ENCODE measurements around the gene KCNJ14. TPM values are rescaled to one million over a fixed set of nuclear protein-coding genes. Genes with fewer than 3 reads are reported as not detected.

The KCNJ14 gene
- total and polyA plus RNA-seq, 2 experiments from 2014 or later = 0.48 to 0.97 TPM

DNA sequence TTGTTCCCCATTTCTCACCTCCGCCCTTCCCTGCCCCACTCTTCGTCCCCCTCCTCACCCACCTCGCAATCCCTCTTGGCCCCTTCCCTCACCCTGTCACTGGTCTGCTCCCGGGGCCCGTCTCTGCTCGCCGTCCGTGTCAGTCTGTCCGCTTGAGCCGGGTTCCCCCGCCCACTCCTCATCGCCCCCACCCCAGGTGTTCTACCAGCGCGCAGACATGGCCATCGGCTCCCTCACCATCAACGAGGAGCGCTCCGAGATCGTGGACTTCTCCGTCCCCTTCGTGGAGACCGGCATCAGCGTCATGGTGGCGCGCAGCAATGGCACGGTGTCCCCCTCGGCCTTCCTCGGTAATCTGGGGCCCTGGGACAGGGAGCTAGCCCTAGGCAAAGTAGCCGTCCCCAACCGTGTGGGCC, 39.6 kb upstream of the KCNJ14 start:
- in situ Hi-C loops (cut with MboI) = no loop called here
- Histone ChIP-seq H3K9ac (no peak overlapping the region), H3K9me3 (ENCODE audit: low read depth) (no peaks in the 10 kb centered on the region), H3K27me3 (replicated peaks; ENCODE audit: insufficient read depth) (no peaks in the 10 kb centered on the region), H3K36me3 (ENCODE audit: low read depth) (no peaks in the 10 kb centered on the region), H3K79me2 (ENCODE audit: insufficient read depth) (no peaks in the 10 kb centered on the region), H3F3A (ENCODE audit: insufficient read depth) (no peaks in the 10 kb centered on the region), H3K9me2 (ENCODE audit: insufficient read depth) (no peaks in the 10 kb centered on the region), H2AFZ (no peak overlapping the region), H3K27ac (no peak overlapping the region), H3K4me1 (ENCODE audit: insufficient read depth) (peaks cover 10% of the 10 kb centered on the region; the same call in 1 of the 2 replicates), H3K4me3 (no peak overlapping the region), H3K4me2 (ENCODE audit: unreplicated experiment) (no peak overlapping the region), H4K20me1 (ENCODE audit: insufficient read depth) (no peaks in the 10 kb centered on the region)
- WGBS, 2 experiments (ENCODE audit: low coverage in 1 of 2, low lambda C conversion rate in 2 of 2, missing lambda C conversion rate in 2 of 2) = 76 to 88% methylated on average over 14 to 30 of the region's 30 CpGs
- no peak for TF ChIP-seq EZH2 (IDR thresholded peaks at IDR 0.05; ENCODE audit: insufficient read depth, poor library complexity, severe bottlenecking)
- TF ChIP-seq EZH2phosphoT487 (IDR thresholded peaks at IDR 0.05; ENCODE audit: insufficient read depth, low read depth) = no peak
- no peak for DNase-seq

DNA sequence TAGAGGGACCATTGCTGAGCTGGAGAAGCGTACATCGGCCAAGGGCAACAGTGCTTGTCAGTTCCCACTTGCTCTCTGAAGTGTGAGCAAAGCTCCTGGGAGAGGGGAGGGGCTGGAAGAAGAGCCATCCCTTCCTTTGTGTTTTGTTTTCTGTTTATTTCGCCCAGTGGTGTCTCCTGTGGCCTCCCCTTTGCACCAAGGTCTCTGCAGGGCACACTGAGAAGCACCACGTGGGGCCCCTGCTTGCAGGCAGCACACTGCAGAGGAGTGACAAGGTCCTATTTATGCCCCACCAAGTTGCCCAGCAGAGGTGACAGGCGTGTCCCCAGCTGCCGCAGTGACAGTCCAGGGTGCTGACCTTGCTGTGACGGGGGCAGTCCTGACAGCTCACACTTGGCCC, 38.0 kb upstream of the KCNJ14 start:
- Histone ChIP-seq H3K4me1 (ENCODE audit: insufficient read depth) (peaks cover 10% of the 10 kb centered on the region; the same call in 1 of the 2 replicates), H3F3A (ENCODE audit: insufficient read depth) (no peaks in the 10 kb centered on the region), H3K4me3 (no peak overlapping the region), H3K9ac (no peak overlapping the region), H4K20me1 (ENCODE audit: insufficient read depth) (no peaks in the 10 kb centered on the region), H2AFZ (no peak overlapping the region), H3K9me3 (ENCODE audit: low read depth) (no peaks in the 10 kb centered on the region), H3K27me3 (replicated peaks; ENCODE audit: insufficient read depth) (no peaks in the 10 kb centered on the region), H3K36me3 (ENCODE audit: low read depth) (no peaks in the 10 kb centered on the region), H3K27ac (no peak overlapping the region), H3K79me2 (ENCODE audit: insufficient read depth) (no peaks in the 10 kb centered on the region), H3K4me2 (ENCODE audit: unreplicated experiment) (no peak overlapping the region), H3K9me2 (ENCODE audit: insufficient read depth) (no peaks in the 10 kb centered on the region)
- no peak for TF ChIP-seq EZH2phosphoT487 (IDR thresholded peaks at IDR 0.05; ENCODE audit: insufficient read depth, low read depth)
- TF ChIP-seq EZH2 (IDR thresholded peaks at IDR 0.05; ENCODE audit: insufficient read depth, poor library complexity, severe bottlenecking) = no peak
- WGBS, 2 experiments (ENCODE audit: low coverage in 1 of 2, low lambda C conversion rate in 2 of 2, missing lambda C conversion rate in 2 of 2) = 88 to 89% methylated on average over 7 of the region's 7 CpGs
- in situ Hi-C loops (cut with MboI) = no loop called here
- no peak for DNase-seq

DNA sequence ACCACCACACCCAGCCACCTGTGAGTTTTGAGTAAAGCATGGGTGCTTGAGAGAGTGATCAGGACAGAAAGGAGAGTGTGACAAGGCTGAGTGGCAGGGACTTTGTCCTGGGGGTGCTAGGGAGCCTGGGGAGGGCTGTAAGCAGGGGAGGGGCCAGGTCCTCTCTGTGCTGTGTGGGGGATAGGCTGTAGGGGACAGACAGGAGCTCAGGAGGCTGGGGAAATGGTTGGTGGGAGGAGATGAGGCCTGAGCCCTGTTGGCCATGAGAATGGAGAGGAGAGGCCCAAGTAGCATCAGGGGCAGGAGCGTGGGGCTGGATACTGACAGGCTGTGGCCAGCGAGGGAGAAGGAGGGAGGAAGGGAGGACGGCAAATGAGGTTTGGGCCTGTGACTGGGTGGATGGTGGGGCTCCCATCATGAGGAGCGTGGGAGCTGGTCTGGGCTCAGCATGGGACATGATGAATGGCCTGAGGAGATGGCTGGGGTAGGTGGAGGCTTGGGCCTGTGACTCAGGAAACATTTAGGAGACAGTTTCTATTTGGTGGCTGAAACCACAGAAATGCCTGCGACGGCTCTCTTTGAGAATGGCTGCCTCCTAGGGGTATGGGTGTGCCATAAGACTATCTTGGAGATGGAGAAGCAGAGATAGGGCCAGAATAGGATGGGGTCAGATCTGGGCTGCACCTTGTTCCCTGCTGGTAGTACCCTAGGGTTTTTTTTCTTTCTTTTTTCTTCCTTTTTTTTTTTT, 36.9 kb upstream of the KCNJ14 start:
- Histone ChIP-seq H3K4me3 (no peak overlapping the region), H3K4me2 (ENCODE audit: unreplicated experiment) (no peak overlapping the region), H3K27ac (no peak overlapping the region), H3K9ac (no peak overlapping the region), H3K27me3 (replicated peaks; ENCODE audit: insufficient read depth) (no peaks in the 10 kb centered on the region), H3F3A (ENCODE audit: insufficient read depth) (no peaks in the 10 kb centered on the region), H3K9me2 (ENCODE audit: insufficient read depth) (no peaks in the 10 kb centered on the region), H2AFZ (no peak overlapping the region; the same call in 1 of the 2 replicates), H3K36me3 (ENCODE audit: low read depth) (no peaks in the 10 kb centered on the region), H3K79me2 (ENCODE audit: insufficient read depth) (no peaks in the 10 kb centered on the region), H3K4me1 (ENCODE audit: insufficient read depth) (peaks cover 10% of the 10 kb centered on the region; the same call in 1 of the 2 replicates), H3K9me3 (ENCODE audit: low read depth) (no peaks in the 10 kb centered on the region), H4K20me1 (ENCODE audit: insufficient read depth) (no peaks in the 10 kb centered on the region)
- 78 to 82% methylated on average over 4 to 6 of the region's 6 CpGs for WGBS, 2 experiments (ENCODE audit: low coverage in 1 of 2, low lambda C conversion rate in 2 of 2, missing lambda C conversion rate in 2 of 2)
- in situ Hi-C loops (cut with MboI) = no loop called here
- TF ChIP-seq EZH2phosphoT487 (IDR thresholded peaks at IDR 0.05; ENCODE audit: insufficient read depth, low read depth) (no peak), EZH2 (IDR thresholded peaks at IDR 0.05; ENCODE audit: insufficient read depth, poor library complexity, severe bottlenecking) (no peak)
- DNase-seq = peak; percentile 65

DNA sequence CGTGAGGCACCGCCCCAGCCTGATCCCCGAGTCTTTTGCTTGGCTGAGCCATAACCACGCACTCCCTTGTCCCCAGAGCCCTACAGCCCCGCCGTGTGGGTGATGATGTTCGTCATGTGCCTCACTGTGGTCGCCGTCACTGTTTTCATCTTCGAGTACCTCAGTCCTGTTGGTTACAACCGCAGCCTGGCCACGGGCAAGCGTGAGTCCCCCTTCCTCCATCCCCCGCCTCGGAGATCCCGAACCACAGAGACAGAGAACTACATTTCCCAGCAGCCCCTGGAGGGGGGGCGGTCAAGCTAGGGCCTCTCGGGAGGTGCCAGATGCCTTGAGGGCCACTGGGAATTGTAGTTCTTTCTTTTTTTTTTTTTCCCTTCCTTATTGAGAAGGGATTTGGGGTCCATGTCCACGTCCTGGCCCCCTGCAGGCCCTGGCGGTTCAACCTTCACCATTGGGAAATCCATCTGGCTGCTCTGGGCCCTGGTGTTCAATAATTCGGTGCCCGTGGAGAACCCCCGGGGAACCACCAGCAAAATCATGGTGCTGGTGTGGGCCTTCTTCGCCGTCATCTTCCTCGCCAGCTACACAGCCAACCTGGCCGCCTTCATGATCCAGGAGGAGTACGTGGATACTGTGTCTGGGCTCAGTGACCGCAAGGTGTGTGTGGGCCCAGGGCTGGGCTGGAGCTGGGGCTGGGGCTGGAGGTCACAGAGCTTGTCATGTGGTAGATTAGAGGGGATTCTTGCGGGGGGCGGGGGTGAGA, 36.0 kb upstream of the KCNJ14 start:
- no peaks in the 10 kb centered on the region for H3K36me3 ChIP-seq (ENCODE audit: low read depth)
- no peaks in the 10 kb centered on the region for H3K27me3 ChIP-seq (replicated peaks; ENCODE audit: insufficient read depth)
- H3K4me3 ChIP-seq = no peak overlapping the region
- no peak overlapping the region for H3K9ac ChIP-seq
- H2AFZ ChIP-seq = no peak overlapping the region; the same call in 1 of the 2 replicates
- WGBS, 2 experiments (ENCODE audit: low coverage in 1 of 2, low lambda C conversion rate in 2 of 2, missing lambda C conversion rate in 2 of 2) = 75 to 78% methylated on average over 28 to 31 of the region's 31 CpGs
- no peak overlapping the region for H3K4me2 ChIP-seq (ENCODE audit: unreplicated experiment)
- H3F3A ChIP-seq (ENCODE audit: insufficient read depth) = no peaks in the 10 kb centered on the region
- no peak for TF ChIP-seq EZH2phosphoT487 (IDR thresholded peaks at IDR 0.05; ENCODE audit: insufficient read depth, low read depth)
- no peaks in the 10 kb centered on the region for H4K20me1 ChIP-seq (ENCODE audit: insufficient read depth)
- DNase-seq = peak; percentile 67
- no peaks in the 10 kb centered on the region for H3K9me3 ChIP-seq (ENCODE audit: low read depth)
- H3K27ac ChIP-seq = no peak overlapping the region
- in situ Hi-C loops (cut with MboI) = no loop called here
- H3K9me2 ChIP-seq (ENCODE audit: insufficient read depth) = no peaks in the 10 kb centered on the region
- peaks cover 1% of the 10 kb centered on the region; the same call in 1 of the 2 replicates for H3K4me1 ChIP-seq (ENCODE audit: insufficient read depth)
- H3K79me2 ChIP-seq (ENCODE audit: insufficient read depth) = no peaks in the 10 kb centered on the region
